ENCODE results near the gene ARHGEF11.

Gene ARHGEF11

GRCh38 chr1:156947818-156948525, 97.6 kb downstream of the ARHGEF11 start:
- no peak for DNase-seq (ENCODE audit: low read depth)

DNA sequence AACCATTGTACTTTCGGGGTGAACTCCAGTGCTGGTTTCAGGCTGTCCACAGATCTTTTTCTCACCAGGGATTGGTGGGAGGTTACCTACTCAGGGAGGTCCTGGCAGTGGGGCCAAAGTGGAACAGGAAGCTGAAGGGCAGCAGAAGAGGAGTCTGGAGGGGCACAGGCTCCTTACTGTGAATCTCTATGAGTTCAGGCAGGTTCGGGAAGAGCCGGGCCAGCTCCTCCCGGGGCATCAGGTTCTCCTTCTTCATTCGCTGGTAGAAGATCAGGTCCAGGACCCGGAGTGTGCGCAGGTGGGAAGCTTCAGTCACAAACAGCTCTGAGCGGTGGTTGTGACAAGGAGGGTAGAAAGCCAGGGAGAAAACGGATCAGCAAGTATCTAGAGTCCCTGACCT, 98.4 kb downstream of the ARHGEF11 start:
- no peak for DNase-seq (ENCODE audit: low read depth)

GRCh38 chr1:156945881-156946661, 99.5 kb downstream of the ARHGEF11 start:
- no peak for DNase-seq (ENCODE audit: low read depth)

DNA sequence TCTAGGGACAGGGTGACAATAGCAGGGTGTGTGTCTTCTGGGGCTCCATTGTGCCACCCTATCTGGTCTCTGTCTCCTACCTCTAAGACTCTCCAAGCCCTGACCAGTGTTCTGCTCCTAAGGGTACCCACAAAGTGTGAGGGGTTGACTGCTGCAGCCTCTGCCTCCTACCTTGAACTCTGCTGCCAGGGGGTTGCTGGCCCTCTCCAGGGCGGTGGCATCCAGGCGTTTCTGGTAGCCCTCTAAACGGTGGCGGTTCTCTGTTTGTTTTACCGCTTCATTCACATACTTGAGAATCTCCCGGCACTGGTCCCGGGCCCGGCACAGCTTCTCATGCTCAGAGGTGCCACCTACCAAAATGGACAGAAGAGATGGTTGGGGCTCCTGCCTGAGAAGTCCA, 100.7 kb downstream of the ARHGEF11 start:
- no peak for DNase-seq (ENCODE audit: low read depth)

DNA sequence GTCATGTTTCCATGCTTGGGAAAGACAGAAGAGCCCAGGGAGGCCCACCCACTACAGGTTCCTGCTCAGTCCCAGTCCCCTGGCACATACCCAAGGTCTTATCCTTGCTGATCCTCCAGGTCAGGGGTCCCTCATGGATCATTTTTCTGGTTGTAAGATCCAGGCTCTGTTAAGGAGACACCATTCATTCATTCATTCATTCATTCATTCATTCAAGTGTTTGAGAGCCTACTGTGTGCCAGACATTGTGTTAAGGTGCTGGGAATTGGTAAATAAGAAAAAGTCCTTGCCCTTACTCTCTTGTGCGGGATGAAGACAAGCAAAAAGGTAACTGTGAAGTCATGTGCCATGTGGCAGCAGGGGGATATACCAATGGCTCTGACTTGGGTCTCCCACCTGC, 101.3 kb downstream of the ARHGEF11 start:
- no peak for DNase-seq (ENCODE audit: low read depth)

DNA sequence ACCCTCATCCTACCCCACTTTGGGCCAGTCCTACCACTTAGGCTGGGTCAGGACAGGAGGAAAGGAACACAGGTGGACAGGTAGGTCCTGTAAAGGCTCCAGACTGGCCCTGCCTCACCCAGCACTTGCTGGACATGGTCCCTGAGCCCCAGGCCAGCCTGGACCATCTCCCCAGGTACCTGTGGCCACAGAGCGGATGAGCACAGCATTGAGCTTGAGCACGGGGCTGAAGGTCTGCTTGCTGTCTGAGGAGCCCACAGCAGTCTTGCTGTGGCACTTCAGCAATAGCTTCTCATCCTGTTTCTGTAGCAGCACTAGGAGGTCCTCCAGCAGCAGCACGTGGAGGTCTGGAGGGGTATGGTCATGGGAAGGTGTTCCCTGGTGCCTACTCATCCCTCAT, 101.8 kb downstream of the ARHGEF11 start:
- DNase-seq (ENCODE audit: low read depth): no peak

- no peak for DNase-seq (ENCODE audit: low read depth)
Measured at GRCh38 chr1:156942576-156942975, 103.0 kb downstream of the ARHGEF11 start.

DNA sequence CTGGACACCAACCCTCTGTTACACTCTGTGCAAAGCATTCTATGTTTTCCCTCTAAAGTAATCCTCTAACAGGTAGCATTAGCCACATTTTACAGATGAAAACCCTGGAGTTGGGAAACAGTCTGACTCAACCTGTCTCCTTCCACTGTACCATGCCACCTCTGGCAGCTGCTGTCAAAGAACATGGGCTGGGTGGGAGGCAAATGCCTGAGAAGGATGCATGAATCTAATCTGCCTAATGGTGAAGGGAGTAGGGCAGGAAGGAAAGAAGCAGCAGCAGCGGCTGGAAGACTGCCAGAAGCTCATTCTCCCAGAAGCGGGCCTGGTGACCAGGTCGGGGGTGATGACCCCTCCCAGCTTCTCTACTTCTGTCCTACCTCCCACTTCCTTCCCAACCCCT, 103.4 kb downstream of the ARHGEF11 start:
- no peak for DNase-seq (ENCODE audit: low read depth)

GRCh38 chr1:156941675-156942074, 103.9 kb downstream of the ARHGEF11 start:
- no peak for DNase-seq (ENCODE audit: low read depth)

DNA sequence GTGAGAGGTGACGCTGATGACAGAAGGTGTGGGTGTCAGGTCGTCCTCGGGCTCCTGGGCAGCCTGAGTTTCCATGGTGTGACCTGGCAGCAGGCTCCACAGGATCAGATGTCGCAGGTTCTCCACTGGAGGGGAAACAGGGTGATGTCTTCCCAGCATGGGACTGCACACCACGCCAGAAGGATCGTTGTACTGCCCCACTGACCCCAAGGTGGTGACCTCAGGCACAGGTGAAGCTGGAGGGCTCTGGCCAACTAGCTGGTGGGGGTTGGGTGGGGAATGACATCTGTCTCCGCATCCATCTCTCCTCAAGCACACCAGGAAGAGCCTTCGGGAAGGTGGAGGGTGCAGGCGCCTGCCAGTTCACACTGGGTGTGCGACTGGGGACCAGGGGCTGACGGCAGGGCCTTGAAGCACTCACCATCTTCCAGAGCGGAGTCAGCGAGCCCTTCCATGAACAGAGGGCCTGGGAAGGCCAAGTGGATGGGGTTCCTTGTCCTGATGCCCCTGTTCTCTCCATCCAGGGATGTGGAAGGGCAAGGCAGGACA, 105.7 kb downstream of the ARHGEF11 start:
- DNase-seq (ENCODE audit: low read depth): no peak

DNA sequence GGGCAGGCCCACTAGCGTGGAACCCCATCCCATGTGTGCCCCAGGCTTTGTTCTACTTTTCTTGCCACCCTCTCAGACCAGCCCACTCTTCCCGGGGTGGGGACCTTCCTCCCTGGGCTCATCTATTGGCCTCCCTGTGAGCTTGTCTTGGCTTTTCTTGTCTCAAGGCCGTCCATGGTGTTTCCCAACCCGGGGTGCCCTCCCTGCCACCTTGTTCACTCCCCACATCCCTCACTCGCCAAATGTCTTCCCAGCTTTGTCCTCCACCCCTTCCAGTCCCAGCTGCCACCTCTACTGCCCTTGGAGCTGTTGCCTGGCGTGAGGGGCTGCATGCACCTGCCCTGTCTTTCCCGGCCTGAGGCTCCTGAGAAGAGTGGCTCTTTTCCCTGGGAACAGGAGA, 106.7 kb downstream of the ARHGEF11 start:
- no peak for DNase-seq (ENCODE audit: low read depth)

DNA sequence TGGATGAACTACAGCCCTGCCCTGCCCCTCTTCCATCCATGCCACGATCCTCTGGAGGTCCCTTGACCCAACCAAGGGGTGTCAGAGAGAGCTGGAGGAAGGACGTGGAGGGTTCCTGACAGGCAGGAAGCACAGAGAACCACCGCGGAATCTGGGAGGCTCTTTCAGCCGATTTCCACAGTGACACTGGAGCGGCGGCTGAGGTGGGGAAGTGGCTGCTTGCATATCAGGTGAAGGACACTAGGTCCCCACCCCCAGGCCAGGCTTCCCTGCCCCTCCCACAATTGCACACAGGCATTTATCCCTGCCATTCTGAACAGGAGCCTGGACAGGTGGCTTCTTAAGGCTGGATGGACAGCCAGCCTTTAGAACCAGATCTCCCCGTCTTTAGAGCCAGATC, 107.7 kb downstream of the ARHGEF11 start:
- no peak for DNase-seq (ENCODE audit: low read depth)

- DNase-seq (ENCODE audit: low read depth): no peak
Measured at GRCh38 chr1:156936721-156937220, 108.8 kb downstream of the ARHGEF11 start.

DNA sequence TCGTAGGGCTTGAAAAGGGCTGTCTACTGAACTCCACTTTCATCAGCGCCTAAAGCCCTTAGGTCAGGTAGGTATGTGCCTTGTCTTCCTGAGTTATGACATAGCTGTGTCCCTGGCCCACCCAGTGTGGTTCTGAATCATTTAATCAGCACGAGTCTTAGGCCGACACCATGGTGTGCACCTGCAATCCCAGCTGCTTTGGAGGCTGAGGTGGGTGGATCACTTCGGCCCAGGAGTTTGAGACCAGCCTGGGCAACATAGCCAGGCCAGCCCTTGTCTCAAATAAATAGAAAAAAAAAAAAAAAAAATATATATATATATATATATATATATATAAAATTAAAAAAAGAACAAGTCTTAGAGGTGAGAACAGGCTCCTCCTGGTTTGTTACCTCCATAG, 109.4 kb downstream of the ARHGEF11 start:
- no peak for DNase-seq (ENCODE audit: low read depth)

DNA sequence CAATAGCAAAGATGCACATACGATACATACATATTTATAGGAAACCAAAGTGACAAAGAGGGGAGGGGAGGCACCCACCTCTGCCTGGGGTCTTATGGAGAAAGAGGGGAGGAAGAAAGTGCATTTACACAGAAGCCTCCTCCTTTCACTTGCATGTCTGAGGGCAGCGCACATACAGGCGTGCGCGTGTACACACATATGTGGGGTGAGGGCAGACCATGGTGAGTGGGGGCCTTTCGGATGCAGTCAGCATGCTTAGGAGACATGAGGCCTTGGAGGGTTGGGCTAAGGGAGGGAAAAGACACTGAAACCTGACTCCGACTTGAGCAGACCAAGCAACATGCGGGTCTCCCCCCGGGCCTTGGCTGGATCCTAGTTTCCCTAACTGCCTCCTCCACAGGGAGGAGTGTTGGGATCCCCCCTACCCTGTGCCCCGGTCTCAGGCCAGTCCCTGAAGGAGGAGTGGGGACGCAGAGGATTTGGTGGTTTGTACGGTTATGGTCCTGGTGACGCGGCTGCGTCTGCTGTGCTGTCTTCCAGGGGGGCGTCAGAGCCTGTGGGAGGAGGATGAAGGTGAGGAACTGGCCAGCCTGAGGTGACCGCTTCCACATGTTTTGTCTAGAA, 109.9 kb downstream of the ARHGEF11 start:
- no peak for DNase-seq (ENCODE audit: low read depth)

GRCh38 chr1:156933136-156933535, 112.4 kb downstream of the ARHGEF11 start:
- DNase-seq (ENCODE audit: low read depth): no peak

GRCh38 chr1:156931974-156932710, 113.4 kb downstream of the ARHGEF11 start:
- DNase-seq (ENCODE audit: low read depth): no peak

DNA sequence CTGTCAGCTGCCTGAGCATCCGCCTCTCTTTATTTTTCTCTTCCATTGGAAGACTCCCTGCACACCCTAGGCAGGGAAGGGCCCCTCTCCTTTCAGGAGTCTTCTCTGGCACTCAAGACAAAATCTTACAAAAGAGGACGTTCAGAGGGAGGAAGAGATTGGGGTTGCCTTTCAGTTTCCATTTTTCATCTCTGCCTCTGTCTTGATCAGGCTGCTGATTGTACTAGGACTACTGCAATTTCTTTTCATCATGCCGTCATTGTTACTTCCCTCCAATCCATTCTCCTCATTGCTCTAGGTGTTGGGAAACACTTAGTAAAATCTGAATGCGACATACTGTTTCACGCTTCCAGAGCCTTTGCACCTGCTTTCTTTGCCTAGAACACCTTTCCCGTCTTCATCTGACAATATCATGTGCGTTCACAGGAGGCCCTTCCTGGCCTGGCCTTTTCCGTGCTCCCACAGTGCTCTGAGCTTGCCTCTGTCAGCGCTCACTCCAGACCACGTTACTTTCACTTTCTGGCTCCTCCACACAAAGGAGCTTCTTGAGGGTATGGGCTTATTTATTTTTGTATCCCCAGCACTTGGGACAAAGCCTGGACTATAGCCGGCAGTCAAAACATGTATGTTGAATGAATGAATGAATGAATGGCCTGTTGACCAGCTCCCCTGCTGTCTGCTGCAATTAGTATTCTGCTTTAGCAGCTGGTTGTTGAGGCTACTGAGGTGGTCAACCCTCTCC, 114.2 kb downstream of the ARHGEF11 start:
- DNase-seq (ENCODE audit: low read depth): no peak

DNA sequence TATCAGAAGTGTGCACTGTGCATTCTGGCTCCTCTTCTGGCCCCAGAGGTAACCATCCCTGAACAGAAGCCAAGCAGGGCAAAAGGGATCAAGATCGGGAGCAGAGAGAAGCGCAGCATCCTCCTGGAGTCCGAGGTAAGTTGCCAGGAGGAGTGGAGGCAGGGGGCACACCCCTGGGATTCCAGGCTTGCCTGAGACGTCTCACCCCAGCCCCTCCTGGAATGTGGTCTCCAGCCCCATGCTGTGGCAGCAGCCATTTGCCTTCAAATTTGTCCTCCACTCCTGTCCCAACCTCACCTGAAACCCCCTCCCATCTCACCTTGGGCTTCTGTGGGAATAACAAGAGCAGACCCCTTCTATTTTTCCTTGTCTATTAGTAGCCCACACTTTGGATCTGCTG, 115.1 kb downstream of the ARHGEF11 start:
- DNase-seq (ENCODE audit: low read depth): no peak

DNA sequence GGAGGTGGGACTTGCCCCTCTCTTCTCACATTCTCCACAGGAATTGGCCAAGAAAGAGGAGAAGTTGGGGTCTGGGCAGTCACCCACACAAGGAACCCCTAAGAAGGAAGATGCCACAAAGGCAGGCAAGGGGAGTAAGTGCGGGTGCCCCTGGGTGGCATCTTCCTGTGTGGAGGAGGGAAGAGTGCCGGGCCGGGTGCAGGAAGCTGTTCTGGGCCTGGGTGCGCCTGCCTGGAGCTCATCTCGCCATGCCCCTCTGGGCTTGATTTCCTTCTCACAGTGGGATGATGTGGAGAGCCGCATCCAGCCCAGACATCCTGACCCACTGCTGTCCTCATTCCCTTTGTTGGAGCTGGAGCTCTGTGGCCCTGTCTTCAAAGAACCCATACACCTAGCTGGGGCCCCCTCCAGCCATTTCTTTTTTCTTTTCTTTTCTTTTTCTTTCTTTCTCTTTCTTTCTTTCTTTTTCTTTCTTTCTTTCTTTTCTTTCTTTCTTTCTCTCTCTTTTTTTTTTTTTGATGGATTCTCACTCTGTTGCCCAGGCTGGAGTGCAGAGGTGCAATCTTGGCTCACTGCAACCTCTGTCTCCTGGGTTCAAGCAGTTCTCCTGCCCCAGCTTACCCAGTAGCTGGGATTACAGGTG, 115.8 kb downstream of the ARHGEF11 start:
- DNase-seq (ENCODE audit: low read depth): no peak
